Measurements from ENCODE around the gene NPHS2.

- TF ChIP-seq CTCF (IDR thresholded peaks at IDR 0.05; ENCODE audit: poor library complexity, severe bottlenecking) (peak; percentile 65), RAD21 (conservative IDR thresholded peaks at IDR 0.05) (peak; percentile 58), REST (IDR thresholded peaks at IDR 0.05; ENCODE audit: borderline replicate concordance) (no peak), POLR2AphosphoS5 (IDR thresholded peaks at IDR 0.05) (no peak), MXI1 (conservative IDR thresholded peaks at IDR 0.05; ENCODE audit: poor library complexity, severe bottlenecking) (no peak), SMC3 (conservative IDR thresholded peaks at IDR 0.05; ENCODE audit: poor library complexity) (peak; percentile 64), EZH2 (IDR thresholded peaks at IDR 0.05; ENCODE audit: borderline replicate concordance, insufficient read depth, low read length, poor library complexity, severe bottlenecking) (no peak), EP300 (conservative IDR thresholded peaks at IDR 0.05; ENCODE audit: poor library complexity, severe bottlenecking) (no peak)
Observed at GRCh38 chr1:179599623-179600249, 24.0 kb upstream of the NPHS2 start.

Measured in neural cell (in vitro differentiated cells).